PFSK-1 (cell line): Measurements from ENCODE around the gene SCN2B.

ENCODE experiments used
- FOXP2 ChIP-seq: optimal IDR thresholded peaks from 2 replicates; pipeline ENCODE3; 2011; ENCODE audit warnings: borderline replicate concordance, control low read depth, inconsistent platforms; ENCODE audit not compliant: insufficient read depth; ENCODE audit errors: extremely low read length, extremely low read depth
- POLR2AphosphoS5 ChIP-seq: IDR thresholded peaks from 2 replicates; pipeline ENCODE4 v1.6.1; 2012; ENCODE audit warnings: low read depth, mild to moderate bottlenecking, control low read depth, low read length, moderate library complexity
- REST ChIP-seq, 2 experiments: IDR thresholded peaks; 2 replicates each; pipeline versions ENCODE4 v1.6.1 to v1.8.0; 2011 to 2012; ENCODE audit warnings: low read depth in 2 of 2, low read length in 2 of 2, control low read depth in 1 of 2, inconsistent platforms in 1 of 2, mild to moderate bottlenecking in 1 of 2, moderate library complexity in 1 of 2; ENCODE audit not compliant: insufficient read depth in 1 of 2
- SIN3A ChIP-seq: IDR thresholded peaks from 2 replicates; pipeline ENCODE4 v1.6.1; 2012; ENCODE audit warnings: mild to moderate bottlenecking, low read length, moderate library complexity, borderline replicate concordance; ENCODE audit not compliant: insufficient read depth
- TAF1 ChIP-seq: IDR thresholded peaks from 2 replicates; pipeline ENCODE4 v1.6.1; 2012; ENCODE audit warnings: low read length, control low read depth, borderline replicate concordance; ENCODE audit not compliant: insufficient read depth

Gene SCN2B

GRCh38 chr11:118200901-118201680 lies 24.7 kb upstream of the SCN2B start:
- no peak for TF ChIP-seq REST (IDR thresholded peaks at IDR 0.05; ENCODE audit: insufficient read depth in 1 of 2, low read depth in 2 of 2, low read length in 2 of 2)
- no peak for TF ChIP-seq TAF1
- TF ChIP-seq SIN3A: no peak
- TF ChIP-seq FOXP2: no peak
- no peak for TF ChIP-seq POLR2AphosphoS5

DNA sequence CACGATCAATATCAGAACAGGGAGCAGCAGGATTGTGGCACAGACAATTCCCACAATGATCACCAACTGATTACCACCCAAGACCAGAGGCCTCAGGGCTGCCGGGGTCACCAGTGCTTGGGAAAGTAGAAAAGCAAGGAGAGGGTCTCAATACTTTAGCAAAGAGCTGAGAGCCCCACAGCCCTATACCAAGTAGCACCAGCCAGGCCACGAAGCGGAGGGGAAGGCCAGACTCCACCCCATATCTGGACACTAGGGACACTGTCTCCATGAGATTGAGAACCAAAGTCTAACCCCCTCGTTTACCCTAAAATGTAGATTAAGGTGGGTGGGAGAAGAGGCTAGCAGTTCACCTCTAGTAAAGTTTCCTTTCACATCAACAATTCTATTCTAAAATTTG lies 24.1 kb upstream of the SCN2B start:
- TF ChIP-seq SIN3A: no peak
- no peak for TF ChIP-seq TAF1
- TF ChIP-seq REST (IDR thresholded peaks at IDR 0.05; ENCODE audit: insufficient read depth in 1 of 2, low read depth in 2 of 2, low read length in 2 of 2): no peak
- no peak for TF ChIP-seq FOXP2
- TF ChIP-seq POLR2AphosphoS5: no peak

GRCh38 chr11:118199135-118199534 lies 22.7 kb upstream of the SCN2B start:
- TF ChIP-seq REST (IDR thresholded peaks at IDR 0.05; ENCODE audit: insufficient read depth in 1 of 2, low read depth in 2 of 2, low read length in 2 of 2) (no peak), SIN3A (no peak), POLR2AphosphoS5 (no peak), TAF1 (no peak), FOXP2 (no peak)

GRCh38 chr11:118198370-118198769 lies 21.9 kb upstream of the SCN2B start:
- TF ChIP-seq SIN3A (no peak), POLR2AphosphoS5 (no peak), TAF1 (no peak), FOXP2 (no peak), REST (IDR thresholded peaks at IDR 0.05; ENCODE audit: insufficient read depth in 1 of 2, low read depth in 2 of 2, low read length in 2 of 2) (no peak)

- TF ChIP-seq SIN3A: no peak
- TF ChIP-seq REST (IDR thresholded peaks at IDR 0.05; ENCODE audit: insufficient read depth in 1 of 2, low read depth in 2 of 2, low read length in 2 of 2): no peak
- no peak for TF ChIP-seq FOXP2
- no peak for TF ChIP-seq POLR2AphosphoS5
- no peak for TF ChIP-seq TAF1
These were observed 18.6 kb upstream of the SCN2B start for GRCh38 chr11:118194835-118195627.
